HG03280 (cell line): ENCODE results near the gene HSPA4.

ENCODE experiments used
- ATAC-seq: cut with Tn5 transposase; IDR thresholded peaks from one replicate; pipeline ENCODE4 v1.9.1; 2021; ENCODE audit warnings: mild to moderate bottlenecking, moderate library complexity; ENCODE audit not compliant: unreplicated experiment

Gene HSPA4

GRCh38 chr5:133154274-133155075 lies 102.7 kb downstream of the HSPA4 start:
- no peak for ATAC-seq

- no peak for ATAC-seq
These were observed 103.6 kb downstream of the HSPA4 start for GRCh38 chr5:133155326-133155969.
